Right atrium auricular region (tissue), 2 donors: ENCODE results near the gene TAF11L5. TPM values are rescaled to one million over a fixed set of nuclear protein-coding genes. Genes with fewer than 3 reads are reported as not detected.

ENCODE experiments used
- total RNA-seq, 2 donors: library from RNA; depleted of rRNA; stranded (reverse); fragments of >200 nt; gene quantifications; one replicate each; pipeline ENCODE4 v1.1.0, GENCODE V29; 2016

The TAF11L5 gene
- total RNA-seq, 2 donors from 2014 or later: not detected

Other genes with a start within 250 kb of the TAF11L5 start
- not detected for gene TAF11L2, start 27.0 kb upstream of the TAF11L5 start, total RNA-seq
- gene TAF11L3, start 6.9 kb upstream of the TAF11L5 start, total RNA-seq: not detected
- gene TAF11L4, start 3.4 kb upstream of the TAF11L5 start, total RNA-seq: not detected
- not detected for gene TAF11L6, start 3.4 kb downstream of the TAF11L5 start, total RNA-seq
- not detected for gene TAF11L7, start 60.5 kb downstream of the TAF11L5 start, total RNA-seq
- not detected for gene TAF11L8, start 65.7 kb downstream of the TAF11L5 start, total RNA-seq
- not detected for gene TAF11L9, start 69.2 kb downstream of the TAF11L5 start, total RNA-seq
- gene TAF11L10, start 72.6 kb downstream of the TAF11L5 start, total RNA-seq: not detected
- gene TAF11L11, start 78.9 kb downstream of the TAF11L5 start, total RNA-seq: not detected
- gene TAF11L12, start 85.2 kb downstream of the TAF11L5 start, total RNA-seq: not detected
- gene TAF11L13, start 106.9 kb downstream of the TAF11L5 start, total RNA-seq: not detected
- not detected for gene TAF11L14, start 109.2 kb downstream of the TAF11L5 start, total RNA-seq